GM12878 (cell line): ENCODE results near the gene TUBA1B. TPM values are rescaled to one million over a fixed set of nuclear protein-coding genes. Genes with fewer than 3 reads are reported as not detected.

Source experiments
- ATAC-seq: fragments of 200-7000 bp; cut with Tn5 transposase; 3 replicates; pipeline ENCODE4 v1.9.1; 2020; ENCODE audit warnings: mild to moderate bottlenecking, moderate library complexity
- BruUV-seq: library from RNA; stranded (reverse); fragments of 400-500 nt; replicated peaks from 2 replicates; lab custom pipeline; 2021; lab: Mats Ljungman, UMichigan
- CTCF ChIA-PET: fragments of 300-600 bp; sonication (Branson Sonifier 250); formaldehyde crosslinking; extraction: SDS; loops from one replicate; lab custom pipeline; 2021; ENCODE audit warnings: inconsistent platforms; lab: Yijun Ruan, JAX
- POLR2A ChIA-PET: fragments of 350-600 bp; formaldehyde crosslinking; extraction: SDS; loops from one replicate; lab custom pipeline; 2021; ENCODE audit warnings: inconsistent platforms; lab: Charles Lee
- RAD21 ChIA-PET: fragments of 300-600 bp; sonication (Branson Sonifier 250); formaldehyde crosslinking; loops from one replicate; lab custom pipeline; 2023; ENCODE audit warnings: antibody characterized with exemption; ENCODE audit not compliant: unreplicated experiment; lab: Charles Lee
- SMC1A ChIA-PET: fragments of 300-600 bp; sonication (Branson Sonifier 250); formaldehyde crosslinking; loops from one replicate; lab custom pipeline; 2023; ENCODE audit not compliant: unreplicated experiment, uncharacterized antibody; lab: Charles Lee
- DNase-seq: peaks from one replicate; pipeline ENCODE4 v3.0.0-alpha.2; 2011; ENCODE audit warnings: low read depth, low spot score
- FAIRE-seq: peaks from 3 replicates; lab custom pipeline; 2011; peaks lifted over from hg19 to GRCh38; lab: Jason Lieb, UNC
- H2AFZ ChIP-seq: 2 replicates; pipeline ENCODE4 v1.6.0; 2011; ENCODE audit warnings: low read depth, low read length, control low read depth; ENCODE audit not compliant: control insufficient read depth
- H3K27ac ChIP-seq: 2 replicates; pipeline ENCODE4 v1.5.1; 2011; ENCODE audit warnings: control low read depth; ENCODE audit not compliant: control insufficient read depth, insufficient read depth
- H3K27me3 ChIP-seq, 2 experiments: replicated peaks in 1 of 2; 2 replicates each; pipeline versions ENCODE4 v1.6.0 to v1.6.1; 2011; ENCODE audit warnings: low read length in 1 of 2; ENCODE audit not compliant: control insufficient read depth in 2 of 2, insufficient read depth in 2 of 2
- H3K36me3 ChIP-seq, 2 experiments: 2 replicates each; pipeline ENCODE4 v1.5.1; 2011; ENCODE audit warnings: low read length in 1 of 2; ENCODE audit not compliant: control insufficient read depth in 2 of 2, insufficient read depth in 2 of 2
- H3K4me1 ChIP-seq: 2 replicates; pipeline ENCODE4 v1.6.1; 2011; ENCODE audit warnings: mild to moderate bottlenecking, low read length, moderate library complexity, mixed read lengths; ENCODE audit not compliant: control insufficient read depth, insufficient read depth
- H3K4me2 ChIP-seq: 2 replicates; pipeline ENCODE4 v1.6.0; 2011; ENCODE audit warnings: control low read depth; ENCODE audit not compliant: control insufficient read depth, insufficient read depth
- H3K4me3 ChIP-seq: fragments of 200-600 bp; sonication (generic); 2 replicates; pipeline ENCODE4 v1.5.1; 2016
- H3K79me2 ChIP-seq: 2 replicates; pipeline ENCODE4 v1.6.0; 2011; ENCODE audit warnings: low read length; ENCODE audit not compliant: control insufficient read depth, insufficient read depth
- H3K9ac ChIP-seq: 2 replicates; pipeline ENCODE4 v1.8.0; 2011; ENCODE audit warnings: low read length, control low read depth, mixed read lengths; ENCODE audit not compliant: control insufficient read depth, insufficient read depth
- H3K9me3 ChIP-seq: replicated peaks from 3 replicates; pipeline ENCODE4 v1.5.1; 2011; ENCODE audit warnings: mild to moderate bottlenecking, low read length; ENCODE audit not compliant: control insufficient read depth, insufficient read depth
- H4K20me1 ChIP-seq: 2 replicates; pipeline ENCODE4 v1.6.0; 2011; ENCODE audit not compliant: control insufficient read depth, insufficient read depth
- ASH2L ChIP-seq: fragments of 300-600, 200-600 bp; sonication (generic); IDR thresholded peaks from 2 replicates; pipeline ENCODE4 v1.6.1; 2017; ENCODE audit warnings: low read depth, mild to moderate bottlenecking, borderline replicate concordance
- BHLHE40 ChIP-seq, 2 experiments: fragments of 450-650 bp in 1 of 2; IDR thresholded peaks; 2 replicates each; pipeline ENCODE4 v1.6.1; 2011 to 2017; ENCODE audit warnings: low read depth in 2 of 2, borderline replicate concordance in 1 of 2, improper control_type of control experiment in 1 of 2, low read length in 1 of 2, mild to moderate bottlenecking in 1 of 2
- CBX3 ChIP-seq: fragments of 200-600 bp; sonication (generic); IDR thresholded peaks from 2 replicates; pipeline ENCODE4 v1.6.1; 2016; ENCODE audit warnings: low read depth, borderline replicate concordance
- CEBPB ChIP-seq, 2 experiments: fragments of 150-350 bp in 1 of 2; IDR thresholded peaks; 2 replicates each; pipeline ENCODE4 v1.6.1; 2012 to 2014; ENCODE audit warnings: low read depth in 2 of 2, low read length in 2 of 2, borderline replicate concordance in 1 of 2, inconsistent platforms in 1 of 2
- CHD2 ChIP-seq: IDR thresholded peaks from 2 replicates; pipeline ENCODE4 v1.6.1; 2011; ENCODE audit warnings: low read depth, low read length, improper control_type of control experiment, borderline replicate concordance
- CREB1 ChIP-seq: IDR thresholded peaks from 2 replicates; pipeline ENCODE4 v1.6.1; 2012; ENCODE audit warnings: low read depth, mild to moderate bottlenecking, inconsistent platforms
- CTCF ChIP-seq, 3 experiments: IDR thresholded peaks in 2 of 3; conservative IDR thresholded peaks in 1 of 3; 2 replicates each; pipeline ENCODE4 v1.5.1; 2011; ENCODE audit warnings: low read depth in 3 of 3, low read length in 3 of 3, mild to moderate bottlenecking in 3 of 3, control low read depth in 2 of 3, moderate library complexity in 2 of 3, inconsistent platforms in 1 of 3, mixed read lengths in 1 of 3; ENCODE audit not compliant: control insufficient read depth in 2 of 3, insufficient read depth in 1 of 3; ENCODE audit errors: extremely low read depth in 1 of 3
- EZH2 ChIP-seq: IDR thresholded peaks from 2 replicates; pipeline ENCODE4 v1.6.1; 2012; ENCODE audit warnings: low read depth, mild to moderate bottlenecking, control low read depth, inconsistent platforms, low read length, borderline replicate concordance; ENCODE audit not compliant: control insufficient read depth
- MTA3 ChIP-seq: IDR thresholded peaks from 2 replicates; pipeline ENCODE4 v1.6.1; 2012; ENCODE audit warnings: low read length, inconsistent platforms, borderline replicate concordance
- RB1 ChIP-seq: fragments of 450-650 bp; formaldehyde crosslinking; IDR thresholded peaks from 2 replicates; pipeline ENCODE4 v1.6.1; 2017; ENCODE audit warnings: mild to moderate bottlenecking, borderline replicate concordance
- SREBF1 ChIP-seq: IDR thresholded peaks from 2 replicates; pipeline ENCODE4 v1.6.1; 2012; ENCODE audit warnings: mild to moderate bottlenecking, low read length
- SREBF2 ChIP-seq: IDR thresholded peaks from 2 replicates; pipeline ENCODE4 v1.6.1; 2012; ENCODE audit warnings: mild to moderate bottlenecking, low read length
- YBX1 ChIP-seq: fragments of 450-650 bp; IDR thresholded peaks from 2 replicates; pipeline ENCODE4 v1.6.1; 2016; ENCODE audit warnings: antibody characterized with exemption
- ZNF24 ChIP-seq: fragments of 450-650 bp; IDR thresholded peaks from 2 replicates; pipeline ENCODE4 v1.6.1; 2017; ENCODE audit warnings: antibody characterized with exemption, mild to moderate bottlenecking
- ZNF274 ChIP-seq: IDR thresholded peaks from one replicate; pipeline ENCODE4 v1.8.0; 2011; ENCODE audit not compliant: insufficient read length, insufficient read depth
- ZZZ3 ChIP-seq: IDR thresholded peaks from 2 replicates; pipeline ENCODE4 v1.6.1; 2011; ENCODE audit warnings: low read depth; ENCODE audit not compliant: control insufficient read depth, insufficient read length
- WGBS: methylation state at CpG from one replicate; pipeline ENCODE4 v1.1.6; 2016; ENCODE audit warnings: low lambda C conversion rate; ENCODE audit not compliant: insufficient replicate concordance, insufficient coverage; ENCODE audit errors: missing lambda C conversion rate; 5-methylcytosine and 5-hydroxymethylcytosine counted together
- in situ Hi-C: fragments of 300-500 bp; cut with MboI; formaldehyde crosslinking; loops from 9 replicates; pipeline ENCODE4 v1.14.3; 2018; ENCODE audit warnings: mixed read lengths
- intact Hi-C: fragments of 100-400 bp; cut with micrococcal nuclease; formaldehyde crosslinking; loops from one replicate; pipeline ENCODE4 v1.14.2; 2022; ENCODE audit not compliant: unreplicated experiment
- polyA plus RNA-seq, 11 experiments: library from polyadenylated mRNA; depleted of rRNA in 4 of 11; unstranded in 6 of 11; stranded (reverse) in 5 of 11; fragments of >200 nt; fragmentation: Nextera tagmentation in 4 of 11; fragmentation: Illumina TruSeq in 1 of 11; extraction: Ambion mirVana in 4 of 11; extraction: Trizol in 1 of 11; gene quantifications; 1 replicate in 1 of 11; 2 replicates in 10 of 11; pipeline versions ENCODE4 v1.2.1 to v1.2.3, GENCODE V29; 2011 to 2016; ENCODE audit warnings: inconsistent platforms in 2 of 11, missing spikeins in 2 of 11, low read depth in 1 of 11
- total RNA-seq, 4 experiments: library from RNA; depleted of rRNA in 3 of 4; stranded (reverse); fragments of >200 nt in 3 of 4; fragmentation: Illumina TruSeq in 1 of 4; extraction: Trizol in 1 of 4; gene quantifications; 2 replicates each; pipeline versions ENCODE4 v1.2.1 to v1.2.3, GENCODE V29; 2013 to 2021
- TF ChIP-seq, protein P1 (sequence below): fragments of 450-650 bp; formaldehyde crosslinking; IDR thresholded peaks from 2 replicates; pipeline ENCODE4 v1.5.0; 2022; ENCODE audit warnings: mild to moderate bottlenecking, missing genetic modification characterization

The TUBA1B gene
- total and polyA plus RNA-seq, 10 of the 15 experiments (the other 5 are each of a cell fraction or from before 2014, with no cell fraction given) = 2,328 to 4,712 (median 3,552) TPM

DNA sequence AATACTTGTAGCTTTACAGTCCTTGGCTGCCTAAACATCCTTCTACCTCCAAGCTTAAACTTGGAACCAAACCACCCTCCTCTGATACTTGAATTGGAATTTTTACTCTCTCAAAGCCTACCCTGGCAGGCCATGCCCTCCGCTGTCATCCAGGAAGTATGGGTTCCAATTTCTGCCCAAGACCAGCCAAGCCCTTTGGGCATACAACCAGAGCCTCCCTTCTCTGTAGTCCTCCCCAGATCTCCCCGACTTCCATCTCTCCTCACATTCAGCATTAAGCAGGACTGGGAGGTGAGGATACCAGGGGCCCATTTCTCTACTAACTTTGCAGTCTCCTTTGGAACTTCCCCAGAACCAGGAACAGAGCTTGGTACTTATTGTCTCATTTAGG lies 36.2 kb downstream of the TUBA1B start:
- H3K27me3 ChIP-seq = peaks cover 22 to 33% of the 10 kb centered on the region in 2 experiments
- TF ChIP-seq CTCF (IDR thresholded peaks at IDR 0.05 in 2 of 3, conservative IDR thresholded peaks at IDR 0.05 in 1 of 3; ENCODE audit: control insufficient read depth in 2 of 3, extremely low read depth in 1 of 3, insufficient read depth in 1 of 3, low read depth in 3 of 3, low read length in 3 of 3) = no peak
- no peak for TF ChIP-seq ASH2L
- no peak for TF ChIP-seq BHLHE40 (IDR thresholded peaks at IDR 0.05; ENCODE audit: borderline replicate concordance in 1 of 2, low read depth in 2 of 2, low read length in 1 of 2)
- TF ChIP-seq ZNF24 = no peak
- TF ChIP-seq ZNF274 = no peak
- no peak for TF ChIP-seq EZH2
- TF ChIP-seq MTA3 = no peak
- TF ChIP-seq CREB1 = no peak
- no peak for TF ChIP-seq SREBF2
- TF ChIP-seq ZZZ3 = no peak
- no peak for TF ChIP-seq SREBF1
- no peak for TF ChIP-seq CHD2
- TF ChIP-seq, protein P1, sequence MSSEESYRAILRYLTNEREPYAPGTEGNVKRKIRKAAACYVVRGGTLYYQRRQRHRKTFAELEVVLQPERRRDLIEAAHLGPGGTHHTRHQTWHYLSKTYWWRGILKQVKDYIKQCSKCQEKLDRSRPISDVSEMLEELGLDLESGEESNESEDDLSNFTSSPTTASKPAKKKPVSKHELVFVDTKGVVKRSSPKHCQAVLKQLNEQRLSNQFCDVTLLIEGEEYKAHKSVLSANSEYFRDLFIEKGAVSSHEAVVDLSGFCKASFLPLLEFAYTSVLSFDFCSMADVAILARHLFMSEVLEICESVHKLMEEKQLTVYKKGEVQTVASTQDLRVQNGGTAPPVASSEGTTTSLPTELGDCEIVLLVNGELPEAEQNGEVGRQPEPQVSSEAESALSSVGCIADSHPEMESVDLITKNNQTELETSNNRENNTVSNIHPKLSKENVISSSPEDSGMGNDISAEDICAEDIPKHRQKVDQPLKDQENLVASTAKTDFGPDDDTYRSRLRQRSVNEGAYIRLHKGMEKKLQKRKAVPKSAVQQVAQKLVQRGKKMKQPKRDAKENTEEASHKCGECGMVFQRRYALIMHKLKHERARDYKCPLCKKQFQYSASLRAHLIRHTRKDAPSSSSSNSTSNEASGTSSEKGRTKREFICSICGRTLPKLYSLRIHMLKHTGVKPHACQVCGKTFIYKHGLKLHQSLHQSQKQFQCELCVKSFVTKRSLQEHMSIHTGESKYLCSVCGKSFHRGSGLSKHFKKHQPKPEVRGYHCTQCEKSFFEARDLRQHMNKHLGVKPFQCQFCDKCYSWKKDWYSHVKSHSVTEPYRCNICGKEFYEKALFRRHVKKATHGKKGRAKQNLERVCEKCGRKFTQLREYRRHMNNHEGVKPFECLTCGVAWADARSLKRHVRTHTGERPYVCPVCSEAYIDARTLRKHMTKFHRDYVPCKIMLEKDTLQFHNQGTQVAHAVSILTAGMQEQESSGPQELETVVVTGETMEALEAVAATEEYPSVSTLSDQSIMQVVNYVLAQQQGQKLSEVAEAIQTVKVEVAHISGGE (CRISPR knock-in tag) = no peak
- no peak for TF ChIP-seq RB1
- TF ChIP-seq CBX3 = no peak
- no peak for TF ChIP-seq YBX1
- no peak for TF ChIP-seq CEBPB (IDR thresholded peaks at IDR 0.05; ENCODE audit: borderline replicate concordance in 1 of 2, low read depth in 2 of 2, low read length in 2 of 2)
- RAD21 ChIA-PET = interaction anchor here (1.7 to 5.9 kb wide), 2 partner anchors 25 to 30 kb away, joined by 3 to 66 read pairs; partner anchors contain the start of gene RHEBL1
- no peaks in the 10 kb centered on the region for H3K79me2 ChIP-seq
- no peak for ATAC-seq
- WGBS = 75% methylated on average over 2 of the region's 2 CpGs
- FAIRE-seq = no peak
- no peak overlapping the region for H3K4me2 ChIP-seq
- H3K36me3 ChIP-seq = peaks cover 0 to 3% of the 10 kb centered on the region in 2 experiments; a peak in 3 of 4 replicates
- no peaks in the 10 kb centered on the region for H4K20me1 ChIP-seq
- POLR2A ChIA-PET = interaction anchor here (0.6 to 3.6 kb wide), 6 partner anchors 9 to 36 kb away, joined by 3 to 11 read pairs (median 6); partner anchors contain the start of gene TUBA1B
- no peak overlapping the region for H3K9ac ChIP-seq
- no TSS peak for BruUV-seq
- DNase-seq = no peak
- H3K4me1 ChIP-seq = 0 out of 2 replicates have a peak, but pooled peaks cover 3% of the 10 kb centered on the region
- intact Hi-C loops (loop anchor here (5.0 kb wide), 1 partner anchor 98 kb away; the partner anchor contains the start of gene DDN), in situ Hi-C loops (no loop called here)
- H3K9me3 ChIP-seq = no peaks in the 10 kb centered on the region
- H2AFZ ChIP-seq = no peak overlapping the region
- SMC1A ChIA-PET = interaction anchor here (1.2 to 6.8 kb wide), 4 partner anchors 10 to 37 kb away, joined by 3 to 64 read pairs (median 4); no protein-coding TSS in a partner anchor
- CTCF ChIA-PET = interaction anchor here (0.8 to 12.2 kb wide), 9 partner anchors 10 to 140 kb away, joined by 3 to 244 read pairs (median 11); partner anchors contain the start of genes DDN, LMBR1L, RHEBL1 and TUBA1B
- no peak overlapping the region for H3K27ac ChIP-seq
- H3K4me3 ChIP-seq = no peak overlapping the region
